ENCODE data around the gene HNF4A.

The HNF4A gene

GRCh38 chr20:44475694-44476560, 120.4 kb downstream of the HNF4A start, which contains the start of gene TTPAL:
Gene TTPAL, plus strand, starts transcription at chr20:44475874. Its CDS starts 4,126 bp downstream, at chr20:44480000.
- Histone ChIP-seq H3K27me3 (ENCODE audit: insufficient read depth, poor library complexity, severe bottlenecking) (no peaks in the 10 kb centered on the region), H3K4me1 (ENCODE audit: insufficient read depth, poor library complexity, severe bottlenecking) (peaks cover 11% of the 10 kb centered on the region), H3K27ac (ENCODE audit: poor library complexity, severe bottlenecking) (peak within 1 kb of the TSS; percentile 41), H3K4me3 (ENCODE audit: severe bottlenecking) (peak within 1 kb of the TSS; percentile 61), H3K9me3 (ENCODE audit: severe bottlenecking) (no peaks in the 10 kb centered on the region), H3K36me3 (ENCODE audit: low read depth) (peaks cover 15% of the 10 kb centered on the region)
- DNase-seq (ENCODE audit: low spot score) = peak; percentile 99
- TF ChIP-seq, protein P1, sequence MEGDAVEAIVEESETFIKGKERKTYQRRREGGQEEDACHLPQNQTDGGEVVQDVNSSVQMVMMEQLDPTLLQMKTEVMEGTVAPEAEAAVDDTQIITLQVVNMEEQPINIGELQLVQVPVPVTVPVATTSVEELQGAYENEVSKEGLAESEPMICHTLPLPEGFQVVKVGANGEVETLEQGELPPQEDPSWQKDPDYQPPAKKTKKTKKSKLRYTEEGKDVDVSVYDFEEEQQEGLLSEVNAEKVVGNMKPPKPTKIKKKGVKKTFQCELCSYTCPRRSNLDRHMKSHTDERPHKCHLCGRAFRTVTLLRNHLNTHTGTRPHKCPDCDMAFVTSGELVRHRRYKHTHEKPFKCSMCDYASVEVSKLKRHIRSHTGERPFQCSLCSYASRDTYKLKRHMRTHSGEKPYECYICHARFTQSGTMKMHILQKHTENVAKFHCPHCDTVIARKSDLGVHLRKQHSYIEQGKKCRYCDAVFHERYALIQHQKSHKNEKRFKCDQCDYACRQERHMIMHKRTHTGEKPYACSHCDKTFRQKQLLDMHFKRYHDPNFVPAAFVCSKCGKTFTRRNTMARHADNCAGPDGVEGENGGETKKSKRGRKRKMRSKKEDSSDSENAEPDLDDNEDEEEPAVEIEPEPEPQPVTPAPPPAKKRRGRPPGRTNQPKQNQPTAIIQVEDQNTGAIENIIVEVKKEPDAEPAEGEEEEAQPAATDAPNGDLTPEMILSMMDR (IDR thresholded peaks at IDR 0.05; ENCODE audit: poor library complexity, severe bottlenecking) = peak; percentile 84
- peak; percentile 93 for ATAC-seq (ENCODE audit: low read depth)

- TF ChIP-seq, protein P1 (IDR thresholded peaks at IDR 0.05; ENCODE audit: poor library complexity, severe bottlenecking) = no peak
- Histone ChIP-seq H3K27me3 (ENCODE audit: insufficient read depth, poor library complexity, severe bottlenecking) (no peaks in the 10 kb centered on the region), H3K4me1 (ENCODE audit: insufficient read depth, poor library complexity, severe bottlenecking) (peaks cover 11% of the 10 kb centered on the region), H3K9me3 (ENCODE audit: severe bottlenecking) (no peaks in the 10 kb centered on the region), H3K36me3 (ENCODE audit: low read depth) (peaks cover 26% of the 10 kb centered on the region), H3K27ac (ENCODE audit: poor library complexity, severe bottlenecking) (peak overlapping the region; percentile 41), H3K4me3 (ENCODE audit: severe bottlenecking) (no peak overlapping the region)
- DNase-seq (ENCODE audit: low spot score) (no peak), ATAC-seq (ENCODE audit: low read depth) (peak; percentile 28)
Observed at GRCh38 chr20:44477151-44477550, 121.7 kb downstream of the HNF4A start.

- peak overlapping the region; percentile 41 for H3K27ac ChIP-seq (ENCODE audit: poor library complexity, severe bottlenecking)
- no peak for ATAC-seq (ENCODE audit: low read depth)
Observed at GRCh38 chr20:44478206-44478605, 122.7 kb downstream of the HNF4A start.

DNA sequence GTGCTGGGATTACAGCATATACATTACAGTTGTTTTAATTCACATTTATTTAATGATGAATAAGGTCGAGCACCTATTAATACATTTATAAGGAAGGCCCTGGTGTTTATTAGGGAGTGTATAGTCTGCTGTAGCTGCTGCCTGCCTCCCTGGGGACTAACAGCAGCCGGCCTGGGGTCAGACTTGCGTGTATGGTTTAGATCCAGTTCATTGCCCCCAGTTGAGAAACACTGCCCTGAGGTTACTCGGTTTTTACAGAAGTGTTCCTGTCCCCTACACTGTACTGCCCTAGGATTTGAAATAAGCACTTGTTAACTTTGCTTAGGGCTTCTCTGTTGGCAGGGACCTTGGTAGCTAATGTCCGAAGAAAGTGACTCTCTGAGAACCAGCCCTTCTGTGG, 124.1 kb downstream of the HNF4A start:
- no peak overlapping the region for H3K27ac ChIP-seq (ENCODE audit: poor library complexity, severe bottlenecking)
- no peaks in the 10 kb centered on the region for H3K27me3 ChIP-seq (ENCODE audit: insufficient read depth, poor library complexity, severe bottlenecking)
- ATAC-seq (ENCODE audit: low read depth) (no peak), DNase-seq (ENCODE audit: low spot score) (no peak)
- no peaks in the 10 kb centered on the region for H3K9me3 ChIP-seq (ENCODE audit: severe bottlenecking)
- TF ChIP-seq, protein P1 (IDR thresholded peaks at IDR 0.05; ENCODE audit: poor library complexity, severe bottlenecking) = no peak
- H3K36me3 ChIP-seq (ENCODE audit: low read depth) = peaks cover 49% of the 10 kb centered on the region
- H3K4me1 ChIP-seq (ENCODE audit: insufficient read depth, poor library complexity, severe bottlenecking) = peaks cover 11% of the 10 kb centered on the region
- H3K4me3 ChIP-seq (ENCODE audit: severe bottlenecking) = no peak overlapping the region

More at GRCh38 chr20:44478206-44478605, 122.7 kb downstream of the HNF4A start:
- Histone ChIP-seq H3K9me3 (ENCODE audit: severe bottlenecking) (no peaks in the 10 kb centered on the region), H3K4me1 (ENCODE audit: insufficient read depth, poor library complexity, severe bottlenecking) (peaks cover 11% of the 10 kb centered on the region), H3K4me3 (ENCODE audit: severe bottlenecking) (no peak overlapping the region), H3K36me3 (ENCODE audit: low read depth) (peaks cover 34% of the 10 kb centered on the region), H3K27me3 (ENCODE audit: insufficient read depth, poor library complexity, severe bottlenecking) (no peaks in the 10 kb centered on the region)
- TF ChIP-seq, protein P1 (IDR thresholded peaks at IDR 0.05; ENCODE audit: poor library complexity, severe bottlenecking) = no peak
- DNase-seq (ENCODE audit: low spot score) = no peak

DNA sequence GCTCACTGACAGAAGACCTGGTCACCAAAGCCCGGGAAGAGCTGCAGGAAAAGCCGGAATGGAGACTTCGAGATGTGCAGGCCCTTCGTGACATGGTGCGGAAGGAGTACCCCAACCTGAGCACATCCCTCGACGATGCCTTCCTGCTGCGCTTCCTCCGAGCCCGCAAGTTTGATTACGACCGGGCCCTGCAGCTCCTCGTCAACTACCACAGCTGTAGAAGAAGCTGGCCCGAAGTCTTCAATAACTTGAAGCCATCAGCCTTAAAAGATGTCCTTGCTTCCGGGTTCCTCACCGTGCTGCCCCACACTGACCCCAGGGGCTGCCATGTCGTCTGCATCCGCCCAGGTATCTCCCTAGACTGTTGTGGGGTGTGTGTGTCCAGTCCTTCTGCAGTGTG, 124.6 kb downstream of the HNF4A start:
- DNase-seq (ENCODE audit: low spot score) = peak; percentile 76
- Histone ChIP-seq H3K36me3 (ENCODE audit: low read depth) (peaks cover 53% of the 10 kb centered on the region), H3K27me3 (ENCODE audit: insufficient read depth, poor library complexity, severe bottlenecking) (no peaks in the 10 kb centered on the region), H3K4me1 (ENCODE audit: insufficient read depth, poor library complexity, severe bottlenecking) (peaks cover 11% of the 10 kb centered on the region), H3K4me3 (ENCODE audit: severe bottlenecking) (no peak overlapping the region), H3K9me3 (ENCODE audit: severe bottlenecking) (no peaks in the 10 kb centered on the region), H3K27ac (ENCODE audit: poor library complexity, severe bottlenecking) (no peak overlapping the region)
- TF ChIP-seq, protein P1 (IDR thresholded peaks at IDR 0.05; ENCODE audit: poor library complexity, severe bottlenecking) = no peak
- ATAC-seq (ENCODE audit: low read depth) = no peak
